AG09309 (cell line): ENCODE measurements around the gene MEOX1.

Experiments used
- DNase-seq: peaks from one replicate; pipeline ENCODE4 v3.0.0-alpha.2; 2010; ENCODE audit warnings: low read depth
- H3K4me3 ChIP-seq: 2 replicates; pipeline ENCODE4 v1.5.1; 2011; ENCODE audit warnings: mild to moderate bottlenecking, low read depth, low read length, moderate library complexity; ENCODE audit not compliant: control insufficient read depth
- CTCF ChIP-seq: IDR thresholded peaks from 2 replicates; pipeline ENCODE4 v1.5.1; 2011; ENCODE audit warnings: mild to moderate bottlenecking, low read depth, low read length, inconsistent platforms; ENCODE audit not compliant: insufficient read depth, control insufficient read depth; ENCODE audit errors: missing control alignments

MEOX1 gene

GRCh38 chr17:43616852-43617251, 44.9 kb downstream of the MEOX1 start:
- TF ChIP-seq CTCF, result no peak
- H3K4me3 ChIP-seq, result no peak overlapping the region
- no peak for DNase-seq

GRCh38 chr17:43616421-43616820, 45.3 kb downstream of the MEOX1 start:
- DNase-seq, result no peak
- no peak overlapping the region for H3K4me3 ChIP-seq
- no peak for TF ChIP-seq CTCF

- no peak overlapping the region for H3K4me3 ChIP-seq
- no peak for TF ChIP-seq CTCF
- DNase-seq, result no peak
Observed at GRCh38 chr17:43616029-43616351, 45.7 kb downstream of the MEOX1 start.

- no peak overlapping the region for H3K4me3 ChIP-seq
- no peak for DNase-seq
- no peak for TF ChIP-seq CTCF
Observed at GRCh38 chr17:43615330-43616028, 46.2 kb downstream of the MEOX1 start.

- no peak overlapping the region for H3K4me3 ChIP-seq
- TF ChIP-seq CTCF, result no peak
- no peak for DNase-seq
Observed at GRCh38 chr17:43614561-43614960, 47.2 kb downstream of the MEOX1 start.

GRCh38 chr17:43613917-43614316, 47.8 kb downstream of the MEOX1 start:
- no peak for DNase-seq
- H3K4me3 ChIP-seq, result no peak overlapping the region
- TF ChIP-seq CTCF, result no peak

- DNase-seq, result no peak
- TF ChIP-seq CTCF, result no peak
- no peak overlapping the region for H3K4me3 ChIP-seq
Observed at GRCh38 chr17:43612515-43612914, 49.2 kb downstream of the MEOX1 start.
